Mesenteric fat pad (tissue), 1 donor: ENCODE results near the gene KCNF1. TPM values are rescaled to one million over a fixed set of nuclear protein-coding genes. Genes with fewer than 3 reads are reported as not detected.

Experiments used
- DNase-seq: peaks from one replicate; pipeline ENCODE4 v3.0.0-alpha.2; 2020; ENCODE audit warnings: low spot score
- total RNA-seq: library from RNA; stranded (reverse); fragmentation: NEBNext Ultra II Directional; extraction: Animal tissue kit (Norgen Biotek cat#: 25700); gene quantifications from one replicate; pipeline ENCODE4 v1.2.1, GENCODE V29; 2021
- donor health status: DM: yes; HTN: yes; CAD: no.

Gene KCNF1
- total RNA-seq, 1 donor from 2014 or later = 0.13 TPM

- no peak for DNase-seq
Observed at GRCh38 chr2:10879624-10880585, 31.8 kb upstream of the KCNF1 start.

GRCh38 chr2:10880586-10881321 lies 31.0 kb upstream of the KCNF1 start:
- DNase-seq = no peak

GRCh38 chr2:10882568-10882967 lies 29.2 kb upstream of the KCNF1 start:
- no peak for DNase-seq

- no peak for DNase-seq
Observed at GRCh38 chr2:10883066-10883465, 28.7 kb upstream of the KCNF1 start.

GRCh38 chr2:10883801-10884478 lies 27.8 kb upstream of the KCNF1 start:
- no peak for DNase-seq

- no peak for DNase-seq
Observed at GRCh38 chr2:10884574-10884975, 27.2 kb upstream of the KCNF1 start.

- DNase-seq = no peak
Observed at GRCh38 chr2:10885094-10885860, 26.5 kb upstream of the KCNF1 start.

- DNase-seq = no peak
Observed at GRCh38 chr2:10887476-10887875, 24.3 kb upstream of the KCNF1 start.

GRCh38 chr2:10889651-10890215 lies 22.0 kb upstream of the KCNF1 start:
- no peak for DNase-seq

GRCh38 chr2:10890706-10891270 lies 20.9 kb upstream of the KCNF1 start:
- no peak for DNase-seq

- peak; percentile 82 for DNase-seq
Observed at GRCh38 chr2:10891390-10891789, 20.3 kb upstream of the KCNF1 start.

GRCh38 chr2:10891848-10892247 lies 19.9 kb upstream of the KCNF1 start:
- DNase-seq = no peak

- DNase-seq = no peak
Observed at GRCh38 chr2:10892316-10892715, 19.4 kb upstream of the KCNF1 start.

GRCh38 chr2:10892796-10893350 lies 18.9 kb upstream of the KCNF1 start:
- no peak for DNase-seq

GRCh38 chr2:10894264-10894935 lies 17.3 kb upstream of the KCNF1 start:
- DNase-seq = no peak

- DNase-seq = no peak
Observed at GRCh38 chr2:10895231-10895630, 16.5 kb upstream of the KCNF1 start.

- no peak for DNase-seq
Observed at GRCh38 chr2:10897956-10898355, 13.8 kb upstream of the KCNF1 start.

- no peak for DNase-seq
Observed at GRCh38 chr2:10900216-10901109, 11.3 kb upstream of the KCNF1 start.
